Activated CD4-positive, alpha-beta T cell treated with anti-CD3 and anti-CD28 coated beads for 36 hours (primary cell): ENCODE results near the gene MYOM1. TPM values are rescaled to one million over a fixed set of nuclear protein-coding genes. Genes with fewer than 3 reads are reported as not detected.

ENCODE experiments used
- ATAC-seq: fragments of 200-7000 bp; cut with Tn5 transposase; one replicate; pipeline ENCODE4 v1.10.0; 2021; ENCODE audit warnings: mild to moderate bottlenecking, moderate library complexity
- CTCF ChIA-PET: fragments of 350-600 bp; sonication (Branson Sonifier 250); formaldehyde crosslinking; loops from one replicate; lab custom pipeline; 2021; ENCODE audit warnings: antibody characterized with exemption; lab: Charles Lee
- POLR2A ChIA-PET: fragments of 350-600 bp; sonication (Branson Sonifier 250); formaldehyde crosslinking; loops from one replicate; lab custom pipeline; 2021; ENCODE audit warnings: antibody characterized with exemption, inconsistent platforms; lab: Charles Lee
- DNase-seq: peaks from one replicate; pipeline ENCODE4 v3.0.0-alpha.2; 2020
- H3K27ac Mint-ChIP-seq: one replicate; pipeline ENCODE4 v1.8.0; 2021; ENCODE audit warnings: mixed read lengths
- H3K27me3 Mint-ChIP-seq: one replicate; pipeline ENCODE4 v1.8.0; 2021; ENCODE audit warnings: mixed read lengths
- H3K36me3 Mint-ChIP-seq: one replicate; pipeline ENCODE4 v1.8.0; 2021; ENCODE audit warnings: low read depth, mixed read lengths
- H3K4me1 Mint-ChIP-seq: one replicate; pipeline ENCODE4 v1.8.0; 2021; ENCODE audit warnings: mixed read lengths
- H3K4me3 Mint-ChIP-seq: one replicate; pipeline ENCODE4 v1.8.0; 2021; ENCODE audit warnings: mild to moderate bottlenecking, moderate library complexity, mixed read lengths
- H3K9me3 Mint-ChIP-seq: one replicate; pipeline ENCODE4 v1.8.0; 2021; ENCODE audit warnings: low read depth, mixed read lengths
- intact Hi-C, 2 experiments: fragments of 100-400 bp; cut with DNase I in 1 of 2; cut with micrococcal nuclease in 1 of 2; formaldehyde crosslinking; loops; one replicate each; pipeline versions ENCODE4 v1.14.2 to v1.15.1; 2022 to 2024; cut with DNase I, micrococcal nuclease
- total RNA-seq, 2 experiments: library from RNA; stranded (reverse); gene quantifications; one replicate each; pipeline ENCODE4 v1.2.3, GENCODE V29; 2021

Gene MYOM1
- total RNA-seq, 2 experiments from 2014 or later = 0.89 to 0.95 TPM

GRCh38 chr18:3248658-3249359 is 29.0 kb upstream of the MYOM1 start:
- peak overlapping the region; percentile 76 for H3K4me3 Mint-ChIP-seq
- no peaks in the 10 kb centered on the region for H3K27me3 Mint-ChIP-seq
- POLR2A ChIA-PET = interaction anchor here (0.6 to 0.9 kb wide), 3 partner anchors 15 to 1989 kb away, joined by 4 to 5 read pairs (median 5); no protein-coding TSS in a partner anchor
- DNase-seq = peak; percentile 36
- intact Hi-C loops = loop anchor here (1.0 to 5.0 kb wide), 6 partner anchors 203 to 607 kb away; partner anchors contain the start of genes LPIN2 (in 1 of the 2), SMCHD1 (in 1 of the 2) and TGIF1 (in 1 of the 2)
- no peaks in the 10 kb centered on the region for H3K9me3 Mint-ChIP-seq
- peaks cover 46% of the 10 kb centered on the region for H3K36me3 Mint-ChIP-seq
- peak overlapping the region; percentile 97 for H3K27ac Mint-ChIP-seq
- CTCF ChIA-PET = interaction anchor here (0.6 to 3.9 kb wide), 5 partner anchors 8 to 394 kb away, joined by 3 to 27 read pairs (median 5); partner anchors contain the start of gene MYL12B
- peaks cover 51% of the 10 kb centered on the region for H3K4me1 Mint-ChIP-seq
- no peak for ATAC-seq

- peak overlapping the region; percentile 76 for H3K4me3 Mint-ChIP-seq
- POLR2A ChIA-PET = interaction anchor here (0.6 to 1.5 kb wide), 5 partner anchors 11 to 1989 kb away, joined by 4 to 8 read pairs (median 5); no protein-coding TSS in a partner anchor
- H3K36me3 Mint-ChIP-seq = peaks cover 40% of the 10 kb centered on the region
- H3K4me1 Mint-ChIP-seq = peaks cover 44% of the 10 kb centered on the region
- H3K27ac Mint-ChIP-seq = peak overlapping the region; percentile 97
- DNase-seq (no peak), ATAC-seq (no peak)
- intact Hi-C loops = loop anchor here (1.0 to 5.0 kb wide), 6 partner anchors 204 to 606 kb away; partner anchors contain the start of genes LPIN2 (in 1 of the 2), SMCHD1 (in 1 of the 2) and TGIF1 (in 1 of the 2)
- CTCF ChIA-PET = interaction anchor here (0.5 to 3.9 kb wide), 10 partner anchors 8 to 395 kb away, joined by 3 to 27 read pairs (median 6); partner anchors contain the start of gene MYL12B
- H3K9me3 Mint-ChIP-seq = no peaks in the 10 kb centered on the region
- H3K27me3 Mint-ChIP-seq = no peaks in the 10 kb centered on the region
Measured at GRCh38 chr18:3248062-3248657, 28.4 kb upstream of the MYOM1 start.

- ATAC-seq (peak; percentile 78), DNase-seq (peak; percentile 98)
- H3K27ac Mint-ChIP-seq = peak within 1 kb of the TSS; percentile 97
- peaks cover 37% of the 10 kb centered on the region for H3K4me1 Mint-ChIP-seq
- peaks cover 33% of the 10 kb centered on the region for H3K36me3 Mint-ChIP-seq
- H3K9me3 Mint-ChIP-seq = no peaks in the 10 kb centered on the region
- peak within 1 kb of the TSS; percentile 76 for H3K4me3 Mint-ChIP-seq
- ChIA-PET POLR2A (interaction anchor here (0.7 to 1.5 kb wide), 4 partner anchors 12 to 291 kb away, joined by 4 to 8 read pairs (median 4); no protein-coding TSS in a partner anchor), CTCF (interaction anchor here (0.5 to 3.9 kb wide), 19 partner anchors 9 to 641 kb away, joined by 3 to 27 read pairs (median 4); partner anchors contain the start of gene MYL12B)
- intact Hi-C loops = loop anchor here (1.0 to 5.0 kb wide), 18 partner anchors 13 to 676 kb away; partner anchors contain the start of genes LPIN2 (in 2 of the 2), SMCHD1 (in 2 of the 2), EMILIN2 (in 1 of the 2) and METTL4 (in 1 of the 2)
- H3K27me3 Mint-ChIP-seq = no peaks in the 10 kb centered on the region
Measured at GRCh38 chr18:3247240-3248061, 27.7 kb upstream of the MYOM1 start, which contains the start of gene MYL12A. Gene MYL12A (plus strand): TSS chr18:3247801. CDS start chr18:3253248, 5,447 bp downstream.

GRCh38 chr18:3246635-3247239 is 27.0 kb upstream of the MYOM1 start:
- intact Hi-C loops = loop anchor here (1.0 to 5.0 kb wide), 21 partner anchors 14 to 675 kb away; partner anchors contain the start of genes SMCHD1 (in 2 of the 2), EMILIN2 (in 1 of the 2), LPIN2 (in 1 of the 2) and METTL4 (in 1 of the 2)
- CTCF ChIA-PET = interaction anchor here (0.6 to 3.9 kb wide), 51 partner anchors 12 to 641 kb away, joined by 3 to 27 read pairs (median 4); partner anchors contain the start of genes EMILIN2, MYL12B and MYOM1
- DNase-seq (peak; percentile 46), ATAC-seq (no peak)
- H3K27me3 Mint-ChIP-seq = no peaks in the 10 kb centered on the region
- peaks cover 34% of the 10 kb centered on the region for H3K36me3 Mint-ChIP-seq
- peaks cover 32% of the 10 kb centered on the region for H3K4me1 Mint-ChIP-seq
- peak overlapping the region; percentile 97 for H3K27ac Mint-ChIP-seq
- peak overlapping the region; percentile 76 for H3K4me3 Mint-ChIP-seq
- POLR2A ChIA-PET = interaction anchor here (0.5 to 1.5 kb wide), 6 partner anchors 15 to 540 kb away, joined by 3 to 8 read pairs (median 4); partner anchors contain the start of gene MYL12B
- H3K9me3 Mint-ChIP-seq = peaks cover 7% of the 10 kb centered on the region

- Mint-ChIP-seq H3K36me3 (peaks cover 31% of the 10 kb centered on the region), H3K4me3 (peak overlapping the region; percentile 76), H3K27me3 (no peaks in the 10 kb centered on the region), H3K9me3 (peaks cover 8% of the 10 kb centered on the region), H3K4me1 (peaks cover 26% of the 10 kb centered on the region), H3K27ac (peak overlapping the region; percentile 97)
- ATAC-seq (peak; percentile 55), DNase-seq (peak; percentile 92)
- intact Hi-C loops = loop anchor here (1.0 to 5.0 kb wide), 14 partner anchors 15 to 604 kb away; partner anchors contain the start of genes EMILIN2 (in 1 of the 2), SMCHD1 (in 1 of the 2) and TGIF1 (in 1 of the 2)
- ChIA-PET POLR2A (interaction anchor here (0.5 to 1.5 kb wide), 3 partner anchors 15 to 539 kb away, joined by 3 read pairs; partner anchors contain the start of gene MYL12B), CTCF (interaction anchor here (0.7 to 3.9 kb wide), 54 partner anchors 11 to 640 kb away, joined by 3 to 27 read pairs (median 4); partner anchors contain the start of genes EMILIN2, MYL12B and MYOM1)
Measured at GRCh38 chr18:3245853-3246634, 26.3 kb upstream of the MYOM1 start.

GRCh38 chr18:3245185-3245564 is 25.4 kb upstream of the MYOM1 start:
- Mint-ChIP-seq H3K36me3 (peaks cover 30% of the 10 kb centered on the region), H3K27ac (no peak overlapping the region), H3K4me1 (peaks cover 20% of the 10 kb centered on the region), H3K9me3 (peaks cover 15% of the 10 kb centered on the region), H3K4me3 (peak overlapping the region; percentile 76), H3K27me3 (no peaks in the 10 kb centered on the region)
- DNase-seq (no peak), ATAC-seq (no peak)
- ChIA-PET POLR2A (no interaction called here), CTCF (interaction anchor here (0.8 to 3.9 kb wide), 23 partner anchors 11 to 331 kb away, joined by 3 to 27 read pairs (median 7); partner anchors contain the start of gene MYOM1)
- intact Hi-C loops = loop anchor here (5.0 kb wide), 4 partner anchors 207 to 603 kb away; partner anchors contain the start of genes SMCHD1 (in 1 of the 2) and TGIF1 (in 1 of the 2)

GRCh38 chr18:3238742-3239141 is 19.0 kb upstream of the MYOM1 start:
- Mint-ChIP-seq H3K4me3 (no peak overlapping the region), H3K4me1 (no peaks in the 10 kb centered on the region), H3K36me3 (peaks cover 10% of the 10 kb centered on the region), H3K9me3 (peaks cover 15% of the 10 kb centered on the region), H3K27ac (no peak overlapping the region), H3K27me3 (no peaks in the 10 kb centered on the region)
- ChIA-PET CTCF (interaction anchor here (0.6 to 1.6 kb wide), 5 partner anchors 9 to 305 kb away, joined by 3 to 4 read pairs (median 3); no protein-coding TSS in a partner anchor), POLR2A (no interaction called here)
- intact Hi-C loops = no loop called here
- no peak for DNase-seq
- no peak for ATAC-seq

- Mint-ChIP-seq H3K27me3 (no peaks in the 10 kb centered on the region), H3K4me1 (no peaks in the 10 kb centered on the region), H3K36me3 (peaks cover 4% of the 10 kb centered on the region), H3K9me3 (peaks cover 6% of the 10 kb centered on the region), H3K4me3 (no peak overlapping the region), H3K27ac (no peak overlapping the region)
- DNase-seq = no peak
- ChIA-PET CTCF (interaction anchor here (1.0 kb wide), 1 partner anchor 9 kb away, joined by 4 read pairs; no protein-coding TSS in a partner anchor), POLR2A (no interaction called here)
- intact Hi-C loops = no loop called here
- ATAC-seq = no peak
Measured at GRCh38 chr18:3236470-3236869, 16.7 kb upstream of the MYOM1 start.

- ATAC-seq (no peak), DNase-seq (no peak)
- Mint-ChIP-seq H3K36me3 (peaks cover 2% of the 10 kb centered on the region), H3K4me3 (no peak overlapping the region), H3K27me3 (no peaks in the 10 kb centered on the region), H3K9me3 (peaks cover 5% of the 10 kb centered on the region), H3K27ac (no peak overlapping the region), H3K4me1 (no peaks in the 10 kb centered on the region)
- POLR2A ChIA-PET = no interaction called here
- CTCF ChIA-PET = interaction anchor here (2.1 kb wide), 1 partner anchor 10 kb away, joined by 7 read pairs; no protein-coding TSS in a partner anchor
- intact Hi-C loops = no loop called here
Measured at GRCh38 chr18:3235846-3236245, 16.1 kb upstream of the MYOM1 start.
